ENCODE measurements around the gene PDE4A.

DNA sequence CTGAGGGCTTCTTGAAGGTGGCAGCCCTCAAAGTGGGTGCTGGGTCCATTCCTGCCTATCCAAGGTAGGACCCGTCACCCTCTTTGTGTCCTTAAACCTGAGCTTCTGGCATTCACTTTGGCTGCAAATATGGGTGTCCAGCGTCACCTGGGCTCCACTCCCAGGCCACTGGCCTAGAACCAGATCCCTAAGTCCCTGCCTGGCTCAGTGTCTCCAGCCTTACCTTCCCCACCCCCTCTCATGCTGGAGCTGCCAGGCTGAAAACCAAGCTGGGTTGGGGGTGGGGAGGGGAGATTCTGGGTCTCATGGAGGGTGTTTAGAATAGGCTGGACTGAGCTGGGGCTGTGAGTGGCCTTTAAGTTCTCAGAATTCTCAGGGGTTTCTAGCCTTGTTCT lies 12.4 kb downstream of the PDE4A start:
- TF ChIP-seq, protein P1, sequence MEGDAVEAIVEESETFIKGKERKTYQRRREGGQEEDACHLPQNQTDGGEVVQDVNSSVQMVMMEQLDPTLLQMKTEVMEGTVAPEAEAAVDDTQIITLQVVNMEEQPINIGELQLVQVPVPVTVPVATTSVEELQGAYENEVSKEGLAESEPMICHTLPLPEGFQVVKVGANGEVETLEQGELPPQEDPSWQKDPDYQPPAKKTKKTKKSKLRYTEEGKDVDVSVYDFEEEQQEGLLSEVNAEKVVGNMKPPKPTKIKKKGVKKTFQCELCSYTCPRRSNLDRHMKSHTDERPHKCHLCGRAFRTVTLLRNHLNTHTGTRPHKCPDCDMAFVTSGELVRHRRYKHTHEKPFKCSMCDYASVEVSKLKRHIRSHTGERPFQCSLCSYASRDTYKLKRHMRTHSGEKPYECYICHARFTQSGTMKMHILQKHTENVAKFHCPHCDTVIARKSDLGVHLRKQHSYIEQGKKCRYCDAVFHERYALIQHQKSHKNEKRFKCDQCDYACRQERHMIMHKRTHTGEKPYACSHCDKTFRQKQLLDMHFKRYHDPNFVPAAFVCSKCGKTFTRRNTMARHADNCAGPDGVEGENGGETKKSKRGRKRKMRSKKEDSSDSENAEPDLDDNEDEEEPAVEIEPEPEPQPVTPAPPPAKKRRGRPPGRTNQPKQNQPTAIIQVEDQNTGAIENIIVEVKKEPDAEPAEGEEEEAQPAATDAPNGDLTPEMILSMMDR (IDR thresholded peaks at IDR 0.05), result no peak
- no peak for TF ChIP-seq EP300 (IDR thresholded peaks at IDR 0.05)
- no peak for TF ChIP-seq POLR2AphosphoS5 (IDR thresholded peaks at IDR 0.05)
- TF ChIP-seq POLR2A (IDR thresholded peaks at IDR 0.05), result no peak
